ENCODE results near the gene SLC2A4. TPM values are rescaled to one million over a fixed set of nuclear protein-coding genes. Genes with fewer than 3 reads are reported as not detected.

Gene SLC2A4
- total RNA-seq, 6 donors from 2014 or later = 1.0 to 5.2 (median 1.2) TPM

DNA sequence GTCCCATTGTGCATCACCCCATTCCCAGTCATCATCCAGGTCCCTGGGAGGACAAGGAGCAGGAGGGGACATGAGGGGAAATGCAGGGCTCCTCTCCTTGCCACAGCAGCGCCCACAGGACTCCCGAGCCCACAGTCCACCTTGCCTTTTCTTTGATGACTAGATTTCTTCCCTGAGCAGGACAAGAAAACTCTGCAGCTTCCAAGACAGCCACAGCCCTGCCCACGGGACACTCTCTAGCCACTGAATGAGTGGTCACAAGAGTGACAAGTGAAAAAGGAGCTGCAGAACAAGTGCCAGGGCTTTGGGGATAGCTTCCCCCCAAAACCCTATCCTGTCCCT lies 42.9 kb downstream of the SLC2A4 start:
- TF ChIP-seq EP300 (IDR thresholded peaks at IDR 0.05) = no peak
- TF ChIP-seq, protein P1, sequence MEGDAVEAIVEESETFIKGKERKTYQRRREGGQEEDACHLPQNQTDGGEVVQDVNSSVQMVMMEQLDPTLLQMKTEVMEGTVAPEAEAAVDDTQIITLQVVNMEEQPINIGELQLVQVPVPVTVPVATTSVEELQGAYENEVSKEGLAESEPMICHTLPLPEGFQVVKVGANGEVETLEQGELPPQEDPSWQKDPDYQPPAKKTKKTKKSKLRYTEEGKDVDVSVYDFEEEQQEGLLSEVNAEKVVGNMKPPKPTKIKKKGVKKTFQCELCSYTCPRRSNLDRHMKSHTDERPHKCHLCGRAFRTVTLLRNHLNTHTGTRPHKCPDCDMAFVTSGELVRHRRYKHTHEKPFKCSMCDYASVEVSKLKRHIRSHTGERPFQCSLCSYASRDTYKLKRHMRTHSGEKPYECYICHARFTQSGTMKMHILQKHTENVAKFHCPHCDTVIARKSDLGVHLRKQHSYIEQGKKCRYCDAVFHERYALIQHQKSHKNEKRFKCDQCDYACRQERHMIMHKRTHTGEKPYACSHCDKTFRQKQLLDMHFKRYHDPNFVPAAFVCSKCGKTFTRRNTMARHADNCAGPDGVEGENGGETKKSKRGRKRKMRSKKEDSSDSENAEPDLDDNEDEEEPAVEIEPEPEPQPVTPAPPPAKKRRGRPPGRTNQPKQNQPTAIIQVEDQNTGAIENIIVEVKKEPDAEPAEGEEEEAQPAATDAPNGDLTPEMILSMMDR (IDR thresholded peaks at IDR 0.05) = peak in 1 of 6 experiments; percentile 13
- H3K36me3 ChIP-seq = peaks cover 15 to 77% (median 58%) of the 10 kb centered on the region in 4 donors

DNA sequence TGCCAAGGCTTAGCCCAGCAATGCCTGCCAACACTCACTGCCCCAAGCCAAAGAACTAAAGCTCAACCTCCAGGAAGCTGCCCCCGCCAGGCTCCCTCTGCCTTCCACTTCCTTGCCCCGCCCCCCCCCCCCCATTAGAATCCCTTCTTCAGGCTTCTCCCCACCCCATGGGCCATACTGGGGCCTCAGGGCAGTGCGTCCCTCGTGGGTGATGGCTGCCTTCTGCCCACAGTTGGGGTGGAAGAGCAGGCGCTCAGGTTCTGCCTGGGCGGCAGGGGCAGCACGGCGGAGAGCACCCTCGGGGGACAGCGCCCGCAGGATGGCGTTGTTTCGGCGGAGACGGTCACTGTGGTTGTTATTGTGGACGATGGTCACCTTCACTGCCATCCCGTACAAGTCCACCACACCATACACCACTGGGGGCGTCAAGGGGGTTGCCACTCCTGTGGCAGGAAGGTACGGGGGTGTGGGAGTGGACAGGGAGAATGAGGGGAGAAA lies 43.6 kb downstream of the SLC2A4 start:
- DNase-seq (peak in 1 of 2 donors; percentile 60), ATAC-seq (ENCODE audit: low FRiP score in 2 of 2) (no peak)
- H3K27me3 ChIP-seq = no peaks in the 10 kb centered on the region
- 93 to 94% methylated on average over 15 to 18 of the region's 19 CpGs for whole genome bisulfite sequencing, 2 donors
- H3K4me1 ChIP-seq = peaks cover 8 to 19% (median 9%) of the 10 kb centered on the region in 4 donors
- TF ChIP-seq POLR2A (IDR thresholded peaks at IDR 0.05) (no peak), EP300 (IDR thresholded peaks at IDR 0.05) (no peak), POLR2AphosphoS5 (IDR thresholded peaks at IDR 0.05) (no peak)
- TF ChIP-seq, protein P1 (IDR thresholded peaks at IDR 0.05) = no peak
- no peak overlapping the region for H3K4me3 ChIP-seq
- no peaks in the 10 kb centered on the region for H3K9me3 ChIP-seq
- peaks cover 15 to 75% (median 57%) of the 10 kb centered on the region in 4 donors for H3K36me3 ChIP-seq
- H3K27ac ChIP-seq = no peak overlapping the region

More for the DNA sequence above, 42.9 kb downstream of the SLC2A4 start:
- Histone ChIP-seq H3K9me3 (no peaks in the 10 kb centered on the region), H3K4me3 (no peak overlapping the region), H3K4me1 (peaks cover 8 to 17% (median 9%) of the 10 kb centered on the region in 4 donors), H3K27me3 (no peaks in the 10 kb centered on the region), H3K27ac (no peak overlapping the region)
- WGBS, 2 donors = 92 to 97% methylated on average over 3 of the region's 3 CpGs
- DNase-seq (no peak), ATAC-seq (ENCODE audit: low FRiP score in 2 of 2) (no peak)

GRCh38 chr17:7326186-7326585 lies 44.7 kb downstream of the SLC2A4 start:
- Histone ChIP-seq H3K27me3 (no peaks in the 10 kb centered on the region), H3K27ac (no peak overlapping the region), H3K36me3 (peaks cover 15 to 64% (median 47%) of the 10 kb centered on the region in 4 donors), H3K9me3 (no peaks in the 10 kb centered on the region), H3K4me3 (no peak overlapping the region), H3K4me1 (peaks cover 13 to 26% (median 15%) of the 10 kb centered on the region in 4 donors)
- TF ChIP-seq POLR2A (IDR thresholded peaks at IDR 0.05) = no peak
- TF ChIP-seq EP300 (IDR thresholded peaks at IDR 0.05) = no peak
- no peak for TF ChIP-seq POLR2AphosphoS5 (IDR thresholded peaks at IDR 0.05)
- TF ChIP-seq, protein P1 (IDR thresholded peaks at IDR 0.05) = no peak
- DNase-seq (peak in 1 of 2 donors; percentile 57), ATAC-seq (ENCODE audit: low FRiP score in 2 of 2) (no peak)
- 90 to 95% methylated on average over 10 of the region's 11 CpGs for WGBS, 2 donors

DNA sequence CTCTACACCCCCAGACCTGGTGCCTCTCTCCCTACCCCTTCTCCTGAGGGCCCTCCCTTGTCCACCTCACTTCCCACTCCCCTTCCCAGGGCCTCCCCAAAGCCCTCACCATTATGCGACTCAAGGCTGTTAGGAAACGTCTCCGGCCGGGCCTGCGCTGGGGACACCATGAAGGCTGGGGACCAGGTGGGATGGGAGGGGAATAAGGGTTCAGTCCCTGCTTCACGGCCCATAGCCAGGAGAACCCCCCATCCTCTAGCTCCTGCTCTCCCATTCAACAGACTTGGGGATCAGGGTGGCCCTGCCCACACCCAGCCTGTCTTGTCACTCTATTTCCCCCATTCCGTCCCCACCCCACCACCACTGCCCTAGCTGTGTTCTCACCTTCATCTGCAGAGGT lies 45.5 kb downstream of the SLC2A4 start:
- DNase-seq (peak in 1 of 2 donors; percentile 63), ATAC-seq (ENCODE audit: low FRiP score in 2 of 2) (no peak)
- Histone ChIP-seq H3K27ac (no peak overlapping the region), H3K4me1 (peaks cover 13 to 26% (median 15%) of the 10 kb centered on the region in 4 donors), H3K36me3 (peaks cover 6 to 55% (median 38%) of the 10 kb centered on the region in 4 donors), H3K4me3 (no peak overlapping the region), H3K27me3 (no peaks in the 10 kb centered on the region), H3K9me3 (no peaks in the 10 kb centered on the region)
- TF ChIP-seq POLR2A (IDR thresholded peaks at IDR 0.05) (no peak), POLR2AphosphoS5 (IDR thresholded peaks at IDR 0.05) (no peak), EP300 (IDR thresholded peaks at IDR 0.05) (no peak)
- TF ChIP-seq, protein P1 (IDR thresholded peaks at IDR 0.05) = no peak
- 94 to 95% methylated on average over 4 to 7 of the region's 7 CpGs for WGBS, 2 donors

DNA sequence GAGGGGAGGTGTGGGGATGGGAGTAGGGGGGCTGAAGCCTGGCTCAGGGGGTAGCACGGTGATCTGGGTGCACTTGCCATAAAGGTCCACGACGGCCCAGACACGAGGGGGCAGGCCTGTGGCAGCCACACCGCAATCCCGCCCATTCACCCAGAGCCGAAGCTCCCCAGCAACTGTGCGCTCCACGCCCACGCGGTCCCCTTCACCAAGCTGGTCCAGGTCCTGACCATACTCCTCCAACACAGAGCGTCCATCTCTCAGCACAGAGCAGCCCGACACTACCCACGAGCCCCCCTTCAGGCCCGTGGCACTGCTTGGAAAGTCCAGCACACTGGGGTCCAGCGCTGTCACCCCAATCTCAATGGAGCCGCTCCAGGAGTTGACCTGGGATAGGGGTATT lies 46.0 kb downstream of the SLC2A4 start:
- no peaks in the 10 kb centered on the region for H3K27me3 ChIP-seq
- TF ChIP-seq POLR2A (IDR thresholded peaks at IDR 0.05) = no peak
- TF ChIP-seq POLR2AphosphoS5 (IDR thresholded peaks at IDR 0.05) = no peak
- no peak for TF ChIP-seq EP300 (IDR thresholded peaks at IDR 0.05)
- TF ChIP-seq, protein P1 (IDR thresholded peaks at IDR 0.05) = no peak
- peaks cover 6 to 51% (median 34%) of the 10 kb centered on the region in 4 donors for H3K36me3 ChIP-seq
- WGBS, 2 donors = 81 to 88% methylated on average over 16 to 17 of the region's 17 CpGs
- ATAC-seq (ENCODE audit: low FRiP score in 2 of 2) (no peak), DNase-seq (peak in 1 of 2 donors; percentile 78)
- H3K9me3 ChIP-seq = no peaks in the 10 kb centered on the region
- no peak overlapping the region for H3K27ac ChIP-seq
- H3K4me3 ChIP-seq = no peak overlapping the region
- H3K4me1 ChIP-seq = peaks cover 13 to 26% (median 15%) of the 10 kb centered on the region in 4 donors
